Ramos (cell line): Measurements from ENCODE around the gene DOCK10.

Experiments
- in situ Hi-C: fragments of 300-500 bp; cut with MboI; formaldehyde crosslinking; loops from one replicate; pipeline ENCODE4 v1.14.3; 2022; ENCODE audit warnings: low sequenced_read_pairs; ENCODE audit not compliant: unreplicated experiment

Gene DOCK10

DNA sequence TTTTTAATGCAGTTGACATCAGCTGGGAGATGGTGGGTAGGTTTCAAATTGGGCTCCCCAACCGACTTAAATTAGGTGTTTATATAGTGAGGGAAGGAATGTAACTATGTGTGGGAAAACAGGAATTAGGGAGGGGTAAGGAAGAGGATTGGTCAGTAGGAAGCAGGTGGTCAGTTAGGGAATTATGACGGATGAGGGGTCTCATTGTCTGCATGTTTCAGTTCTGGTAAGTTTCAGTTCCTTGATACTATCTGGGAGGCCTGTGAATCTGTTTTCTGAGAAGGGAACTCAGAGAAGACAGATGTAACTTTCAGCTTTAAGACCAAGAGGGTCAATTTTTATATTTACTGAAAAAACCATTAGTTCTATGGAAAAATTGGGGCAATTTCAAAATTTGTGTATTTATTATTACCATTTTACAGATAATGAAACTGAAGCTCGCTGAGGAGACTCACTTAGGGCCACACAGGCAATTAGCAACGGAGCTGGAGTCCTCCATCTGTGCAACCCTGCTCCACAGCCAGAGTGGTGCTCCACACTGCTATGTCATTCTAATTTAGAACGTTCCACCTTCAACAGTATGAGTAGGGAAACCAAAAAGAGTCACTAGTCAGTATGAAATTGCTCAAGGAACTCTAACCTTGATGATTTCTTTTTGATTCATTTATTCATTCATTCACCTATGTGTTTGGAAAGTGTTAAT is 290.1 kb downstream of the DOCK10 start:
- in situ Hi-C loops = no loop called here

DNA sequence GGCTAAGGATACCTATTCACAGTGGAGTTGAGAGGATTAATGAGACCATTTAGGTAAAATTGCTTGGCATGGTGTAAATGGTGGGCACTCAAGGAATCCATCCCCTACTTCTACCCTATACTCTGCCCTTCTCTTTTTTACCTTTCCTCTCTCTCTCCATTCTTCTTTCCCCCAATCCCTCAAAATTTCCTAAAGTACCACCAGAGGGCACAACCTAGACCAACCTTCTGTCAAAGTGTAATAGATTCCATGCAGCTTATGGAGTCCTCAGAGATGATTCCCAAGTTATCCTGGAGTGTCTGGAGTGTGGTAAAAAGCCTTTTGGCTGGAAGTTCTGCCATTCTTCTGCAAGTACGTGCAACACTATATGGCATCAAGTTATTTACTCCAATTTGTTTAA is 293.1 kb downstream of the DOCK10 start:
- in situ Hi-C loops = no loop called here

DNA sequence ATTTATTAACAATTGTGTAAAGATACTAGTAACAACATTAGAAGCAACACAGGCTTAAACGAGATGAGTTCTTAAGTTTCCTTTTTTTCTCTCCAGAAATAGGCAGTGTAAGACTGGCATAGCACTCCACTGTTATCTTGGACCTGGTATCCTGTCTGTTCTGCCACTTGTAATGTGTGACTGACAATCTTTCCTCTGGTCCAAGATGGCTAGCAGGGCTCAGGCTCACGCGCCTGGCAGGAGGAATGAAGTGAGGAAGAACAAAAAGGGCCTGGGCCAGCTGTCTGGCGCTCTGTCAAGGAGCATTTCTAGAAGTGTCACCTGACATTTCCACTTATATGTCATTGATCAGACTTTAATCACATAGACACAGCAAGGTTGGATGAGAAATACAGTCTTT is 294.5 kb downstream of the DOCK10 start:
- in situ Hi-C loops = no loop called here

DNA sequence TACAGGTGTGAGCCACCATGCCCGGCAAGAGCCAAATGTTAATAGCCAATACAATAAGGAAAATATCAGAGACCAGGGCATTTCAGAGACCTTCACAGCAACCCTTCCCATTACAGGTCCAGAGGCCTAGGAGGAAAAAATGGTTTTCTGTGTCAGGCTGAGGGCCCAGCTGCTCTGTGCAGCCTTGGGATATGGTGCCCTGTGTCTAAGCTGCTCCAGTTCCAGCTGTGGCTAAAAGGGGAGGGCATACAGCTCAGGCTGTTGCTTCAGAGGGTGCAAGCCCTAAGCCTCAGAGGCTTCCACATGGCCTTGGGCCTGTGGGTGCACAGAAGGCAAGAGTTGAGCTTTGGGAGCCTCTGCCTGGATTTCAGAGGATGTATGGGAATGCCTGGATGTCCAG is 306.0 kb downstream of the DOCK10 start:
- in situ Hi-C loops = no loop called here

DNA sequence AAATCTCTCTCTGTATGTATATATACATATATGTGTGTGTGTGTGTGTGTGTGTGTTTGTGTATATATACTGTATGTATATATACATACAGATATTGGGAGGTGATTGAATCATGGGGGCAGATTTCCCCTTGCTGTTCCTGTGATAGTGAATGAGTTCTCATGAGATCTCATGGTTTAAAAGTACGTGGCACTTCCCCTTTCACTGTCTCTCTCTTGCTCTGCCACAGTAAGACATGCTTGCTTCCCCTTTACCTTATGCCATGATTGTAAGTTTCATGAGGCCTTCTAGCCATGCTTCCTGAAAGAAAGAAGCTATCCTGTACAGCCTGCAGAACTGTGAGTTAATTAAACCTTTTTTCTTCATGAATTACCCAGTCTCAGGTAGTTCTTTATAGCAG is 307.3 kb downstream of the DOCK10 start:
- in situ Hi-C loops = no loop called here

DNA sequence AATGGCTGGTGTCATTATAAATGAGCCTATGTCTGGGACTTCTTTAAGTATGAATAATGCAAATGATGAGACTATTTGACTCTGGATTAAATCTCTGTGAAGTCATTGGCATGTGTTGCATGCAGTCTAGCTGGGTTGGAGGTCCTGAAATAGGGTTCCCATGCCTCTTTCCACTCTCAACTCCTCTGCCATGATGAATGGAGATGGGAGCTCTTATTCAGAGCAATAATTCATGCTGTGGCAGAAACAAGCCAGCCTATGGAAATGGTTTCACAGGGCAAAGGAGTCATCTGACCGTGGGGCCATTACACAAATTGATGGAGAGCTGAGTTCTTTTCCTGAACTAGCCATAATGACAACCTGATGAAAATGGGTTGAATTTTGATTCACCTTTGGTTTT is 310.6 kb downstream of the DOCK10 start:
- in situ Hi-C loops = no loop called here

DNA sequence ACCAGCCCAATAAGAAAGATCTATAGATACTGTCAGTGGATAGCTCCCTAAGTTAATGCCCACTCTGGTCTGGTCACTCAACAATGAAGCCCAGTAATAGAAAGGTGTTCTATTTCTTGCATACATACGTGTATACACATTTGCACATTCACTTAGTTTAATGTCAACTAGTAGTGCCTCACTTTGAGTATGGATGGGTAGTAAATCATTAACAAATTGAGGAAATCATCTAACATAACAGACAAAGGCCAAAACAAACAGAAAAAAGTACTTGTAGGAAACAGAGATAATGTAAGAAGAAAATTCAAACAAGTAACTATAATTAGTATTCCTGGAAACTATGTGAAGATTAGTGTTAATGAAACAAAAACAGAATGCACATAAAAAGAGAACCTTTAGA is 312.8 kb downstream of the DOCK10 start:
- in situ Hi-C loops = no loop called here

DNA sequence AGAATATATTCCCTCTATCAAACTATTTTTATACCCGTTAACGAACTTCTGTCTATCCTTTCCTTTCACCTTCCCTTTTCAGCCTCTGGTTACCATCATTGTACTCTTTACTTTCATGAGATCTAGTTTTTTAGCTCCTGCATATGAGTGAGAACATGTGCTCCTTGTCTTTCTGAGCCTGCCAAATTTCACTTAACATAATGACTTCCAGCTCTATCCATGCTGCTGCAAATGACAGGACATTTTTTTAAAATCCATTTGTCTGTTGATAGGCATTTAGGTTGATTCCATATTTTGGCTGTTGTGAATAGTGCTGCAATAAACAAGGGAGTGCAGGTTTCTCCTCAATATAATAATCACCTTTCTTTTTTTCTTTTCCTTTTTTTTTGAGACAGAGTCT is 317.9 kb downstream of the DOCK10 start:
- in situ Hi-C loops = no loop called here

DNA sequence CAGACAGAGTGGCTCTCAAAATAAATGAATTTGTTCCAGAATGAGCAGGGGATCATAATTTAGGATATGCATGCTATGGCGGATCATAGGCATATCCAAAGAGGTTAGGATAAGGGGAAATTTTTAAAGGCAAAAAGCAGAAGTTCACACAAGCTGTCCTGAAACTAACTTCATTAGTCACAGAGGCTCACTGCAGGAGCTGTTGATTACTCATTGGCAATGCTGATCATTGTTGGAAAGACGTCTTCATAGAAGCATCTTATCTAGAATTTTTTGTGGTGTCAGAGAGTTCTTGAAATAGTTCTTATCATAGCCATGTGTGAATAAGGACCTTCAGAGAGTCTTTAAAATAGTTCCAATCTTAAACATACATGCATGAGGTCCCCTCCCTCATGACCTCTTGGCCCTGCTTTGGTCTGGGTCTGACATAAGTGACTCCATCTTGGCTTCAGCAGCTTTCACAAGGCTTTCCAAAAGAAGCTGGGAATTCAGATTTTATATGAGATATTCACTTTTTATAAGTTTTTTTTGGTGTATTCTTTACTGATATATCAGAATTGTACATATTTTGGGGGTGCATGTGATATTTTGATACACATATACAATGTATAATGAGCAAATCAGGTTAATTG is 318.6 kb downstream of the DOCK10 start:
- in situ Hi-C loops = no loop called here

DNA sequence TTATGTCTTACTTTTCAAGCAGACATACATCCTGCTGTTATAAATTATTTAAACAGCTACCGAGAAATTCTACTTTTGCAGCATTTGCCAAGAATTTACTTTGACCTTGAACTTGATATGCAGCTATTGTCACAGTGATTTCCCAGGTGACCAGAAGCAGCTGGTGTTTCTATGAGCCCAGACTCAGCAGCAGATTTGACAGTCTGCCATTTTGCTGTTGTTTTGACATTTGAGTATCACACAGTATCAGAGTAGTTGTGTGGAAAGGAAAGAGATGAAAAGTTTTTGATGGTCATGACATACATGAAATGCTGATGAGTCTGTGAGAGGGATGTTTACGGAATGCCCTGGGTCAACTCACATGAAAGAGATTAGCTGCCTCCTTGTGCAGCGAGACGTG is 319.5 kb downstream of the DOCK10 start:
- in situ Hi-C loops = no loop called here

DNA sequence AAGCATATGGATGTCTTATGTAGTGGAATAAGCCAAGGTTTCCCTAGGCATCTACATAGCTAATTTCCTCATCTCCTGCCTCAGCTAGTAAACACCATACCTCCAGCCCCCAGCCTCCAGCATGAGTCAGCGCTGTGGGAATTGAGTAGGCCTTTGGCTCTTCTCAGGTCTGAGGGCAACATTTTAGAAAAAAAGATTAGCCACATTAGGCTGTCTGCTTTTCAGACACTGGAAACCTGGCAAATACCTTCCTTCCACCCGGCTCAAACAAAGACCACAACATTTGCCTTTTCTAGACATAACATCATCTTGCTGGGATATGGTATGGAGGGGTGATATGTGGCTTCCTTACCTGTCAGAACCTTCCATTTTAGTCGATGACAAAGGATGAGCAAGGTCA is 320.0 kb downstream of the DOCK10 start:
- in situ Hi-C loops = no loop called here

DNA sequence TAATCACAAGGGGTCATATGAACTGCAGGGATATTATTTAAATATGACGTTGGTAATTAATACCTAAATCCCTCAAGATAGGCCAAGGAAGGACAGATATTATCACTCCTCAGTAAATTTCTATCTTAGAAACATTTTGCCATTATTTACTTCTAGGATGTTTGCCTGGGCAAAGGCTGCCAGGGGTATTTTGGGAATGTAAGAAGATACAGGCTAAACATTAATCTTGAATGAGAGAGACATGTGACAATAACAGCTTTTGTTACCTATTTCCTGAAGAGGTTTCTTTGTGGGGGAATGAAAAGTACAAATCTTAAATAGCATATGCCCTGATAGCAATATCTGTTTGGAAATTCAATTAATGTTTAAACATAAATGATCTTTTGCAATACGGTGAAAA is 325.3 kb downstream of the DOCK10 start:
- in situ Hi-C loops = no loop called here

DNA sequence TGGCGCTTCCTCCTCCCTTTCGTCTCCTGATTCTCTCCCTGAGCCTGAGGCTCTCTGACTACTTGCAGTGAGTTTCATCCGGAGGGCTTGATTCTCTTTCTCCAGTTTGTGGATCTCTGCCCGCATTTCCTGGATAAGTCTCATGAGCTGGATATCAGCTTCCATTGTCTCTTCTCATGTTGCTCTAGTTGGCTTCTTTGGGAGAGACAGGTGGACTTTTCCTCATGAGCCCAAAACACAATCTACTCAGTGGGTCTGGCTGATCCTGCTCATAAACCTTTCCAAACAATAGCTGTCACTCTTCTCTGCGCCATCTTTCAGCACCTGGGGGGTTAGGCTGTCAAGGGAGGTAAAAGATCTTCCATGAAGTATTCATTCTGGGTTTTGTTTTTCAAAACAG is 326.1 kb downstream of the DOCK10 start, which contains the start of gene CCDC195:
Gene CCDC195 (minus strand): TSS at position 165 of the 400 bp plus-strand sequence. CDS start 0 bp downstream, at position 165.
- in situ Hi-C loops = no loop called here
